WTC11 (cell line): Measurements from ENCODE around the gene CYRIA. TPM values are rescaled to one million over a fixed set of nuclear protein-coding genes. Genes with fewer than 3 reads are reported as not detected.

Source experiments
- ATAC-seq: fragments of 200-7000 bp; cut with Tn5 transposase; 2 replicates; pipeline ENCODE4 v1.10.0; 2021; ENCODE audit warnings: mild to moderate bottlenecking, moderate library complexity
- CTCF ChIA-PET: fragments of 300-600 bp; sonication (Branson Sonifier 250); formaldehyde crosslinking; loops from one replicate; lab custom pipeline; 2021; ENCODE audit warnings: antibody characterized with exemption; lab: Charles Lee
- POLR2A ChIA-PET: fragments of 350-600 bp; sonication (Branson Sonifier 250); formaldehyde crosslinking; loops from one replicate; lab custom pipeline; 2021; ENCODE audit warnings: antibody characterized with exemption; lab: Charles Lee
- DNase-seq: peaks from one replicate; pipeline ENCODE4 v3.0.0; 2021; ENCODE audit warnings: low spot score
- H3K27ac Mint-ChIP-seq: 2 replicates; pipeline ENCODE4 v1.8.0; 2021; ENCODE audit warnings: mixed read lengths
- H3K27me3 Mint-ChIP-seq: 2 replicates; pipeline ENCODE4 v1.8.0; 2021; ENCODE audit warnings: low read depth, mild to moderate bottlenecking, moderate library complexity, mixed read lengths
- H3K36me3 Mint-ChIP-seq: 2 replicates; pipeline ENCODE4 v1.8.0; 2021; ENCODE audit warnings: mixed read lengths
- H3K4me1 Mint-ChIP-seq: 2 replicates; pipeline ENCODE4 v1.8.0; 2022; ENCODE audit warnings: mixed read lengths
- H3K4me3 Mint-ChIP-seq: 2 replicates; pipeline ENCODE4 v1.8.0; 2021; ENCODE audit warnings: mild to moderate bottlenecking, moderate library complexity, mixed read lengths
- H3K9me3 Mint-ChIP-seq: 2 replicates; pipeline ENCODE4 v1.8.0; 2021; ENCODE audit warnings: mixed read lengths
- ATF2 ChIP-seq: sonication (generic); formaldehyde crosslinking; IDR thresholded peaks from 2 replicates; pipeline ENCODE4 v1.8.1; 2022; ENCODE audit warnings: low read depth, missing genetic modification reagents, borderline replicate concordance
- CREM ChIP-seq: sonication (generic); formaldehyde crosslinking; IDR thresholded peaks from 2 replicates; pipeline ENCODE4 v1.8.1; 2022; ENCODE audit warnings: mild to moderate bottlenecking, missing genetic modification reagents, moderate library complexity
- CTCF ChIP-seq: fragments of 200-600 bp; IDR thresholded peaks from 2 replicates; pipeline ENCODE4 v1.8.0; 2022; ENCODE audit warnings: antibody characterized with exemption
- FOXP4 ChIP-seq: sonication (generic); formaldehyde crosslinking; IDR thresholded peaks from 2 replicates; pipeline ENCODE4 v1.8.0; 2022; ENCODE audit warnings: mild to moderate bottlenecking, missing genetic modification reagents
- MXD4 ChIP-seq: fragments of 250-450 bp; sonication (Bioruptor Pico); IDR thresholded peaks from 2 replicates; pipeline ENCODE4 v1.8.0; 2021; ENCODE audit warnings: mild to moderate bottlenecking, moderate library complexity, borderline replicate concordance
- NFATC4 ChIP-seq: fragments of 250-450 bp; sonication (Bioruptor Pico); IDR thresholded peaks from 2 replicates; pipeline ENCODE4 v1.9.0; 2021; ENCODE audit warnings: mild to moderate bottlenecking
- SMAD4 ChIP-seq: sonication (generic); formaldehyde crosslinking; IDR thresholded peaks from 2 replicates; pipeline ENCODE4 v1.8.0; 2022; ENCODE audit warnings: mild to moderate bottlenecking, missing genetic modification reagents
- STAT6 ChIP-seq: sonication (generic); formaldehyde crosslinking; conservative IDR thresholded peaks from 2 replicates; pipeline ENCODE4 v1.8.1; 2023; ENCODE audit warnings: mild to moderate bottlenecking, low read depth, missing genetic modification reagents, moderate library complexity
- USF2 ChIP-seq: sonication (generic); formaldehyde crosslinking; IDR thresholded peaks from 2 replicates; pipeline ENCODE4 v1.8.1; 2023; ENCODE audit warnings: mild to moderate bottlenecking, missing genetic modification reagents, moderate library complexity
- ZNF121 ChIP-seq: sonication (generic); formaldehyde crosslinking; IDR thresholded peaks from 2 replicates; pipeline ENCODE4 v1.8.0; 2023; ENCODE audit warnings: missing genetic modification reagents
- ZNF317 ChIP-seq: sonication (generic); formaldehyde crosslinking; IDR thresholded peaks from 2 replicates; pipeline ENCODE4 v1.8.1; 2023; ENCODE audit warnings: low read depth, mild to moderate bottlenecking, moderate library complexity, missing genetic modification reagents, borderline replicate concordance
- ZNF532 ChIP-seq: fragments of 250-450 bp; sonication (Bioruptor Pico); IDR thresholded peaks from 2 replicates; pipeline ENCODE4 v1.9.0; 2021; ENCODE audit warnings: mild to moderate bottlenecking, borderline replicate concordance
- total RNA-seq: library from RNA; stranded (reverse); gene quantifications from 3 replicates; pipeline ENCODE4 v1.2.3, GENCODE V29; 2021

Gene CYRIA
- total RNA-seq, 1 experiment from 2014 or later: 8.3 TPM

GRCh38 chr2:16645775-16646559 lies 19.7 kb downstream of the CYRIA start (continued):
- TF ChIP-seq ZNF317 (CRISPR knock-in tag) (no peak), NFATC4 (CRISPR knock-in tag) (no peak), USF2 (CRISPR knock-in tag) (no peak), ZNF121 (no peak), MXD4 (CRISPR knock-in tag) (no peak), ATF2 (CRISPR knock-in tag) (no peak)

GRCh38 chr2:16645088-16645487 lies 20.5 kb downstream of the CYRIA start:
- CTCF ChIA-PET: no interaction called here

GRCh38 chr2:16644221-16644925 lies 21.3 kb downstream of the CYRIA start:
- Mint-ChIP-seq H3K27ac (no peak overlapping the region), H3K4me3 (no peak overlapping the region), H3K9me3 (no peaks in the 10 kb centered on the region), H3K27me3 (no peaks in the 10 kb centered on the region), H3K4me1 (peaks cover 28% of the 10 kb centered on the region), H3K36me3 (no peaks in the 10 kb centered on the region)
- CTCF ChIA-PET: no interaction called here
- ATAC-seq (no peak), DNase-seq (no peak)
- POLR2A ChIA-PET: no interaction called here
- TF ChIP-seq SMAD4 (CRISPR knock-in tag) (no peak), CTCF (no peak), ZNF532 (CRISPR knock-in tag) (no peak), CREM (no peak)

More at GRCh38 chr2:16645088-16645487, 20.5 kb downstream of the CYRIA start:
- H3K27me3 Mint-ChIP-seq: no peaks in the 10 kb centered on the region
- ATAC-seq: no peak
- DNase-seq: no peak
- no peak for TF ChIP-seq STAT6 (CRISPR knock-in tag)
- TF ChIP-seq FOXP4 (CRISPR knock-in tag): no peak
- TF ChIP-seq, all 79 proteins: peak for 0
- POLR2A ChIA-PET: no interaction called here
- Mint-ChIP-seq H3K4me1 (peaks cover 22% of the 10 kb centered on the region), H3K9me3 (no peaks in the 10 kb centered on the region), H3K36me3 (no peaks in the 10 kb centered on the region), H3K27ac (no peak overlapping the region), H3K4me3 (no peak overlapping the region)
